T-helper 2 cell treated with Interferon-gamma antibody and Interleukin-4, amounts not matched to agents 100 ng/mL and 5 ng/mL, for 36 hours (primary cell): ENCODE measurements around the gene KRT17. TPM values are rescaled to one million over a fixed set of nuclear protein-coding genes. Genes with fewer than 3 reads are reported as not detected.

Experiments used
- intact Hi-C: fragments of 100-400 bp; cut with micrococcal nuclease; formaldehyde crosslinking; loops from one replicate; pipeline ENCODE4 v1.15.1; 2023
- total RNA-seq: library from RNA; stranded (reverse); gene quantifications from 2 replicates; pipeline ENCODE4 v1.2.3, GENCODE V29; 2022

The KRT17 gene
- total RNA-seq = 0.86 TPM in 1 of 2 replicates, not detected in the other

DNA sequence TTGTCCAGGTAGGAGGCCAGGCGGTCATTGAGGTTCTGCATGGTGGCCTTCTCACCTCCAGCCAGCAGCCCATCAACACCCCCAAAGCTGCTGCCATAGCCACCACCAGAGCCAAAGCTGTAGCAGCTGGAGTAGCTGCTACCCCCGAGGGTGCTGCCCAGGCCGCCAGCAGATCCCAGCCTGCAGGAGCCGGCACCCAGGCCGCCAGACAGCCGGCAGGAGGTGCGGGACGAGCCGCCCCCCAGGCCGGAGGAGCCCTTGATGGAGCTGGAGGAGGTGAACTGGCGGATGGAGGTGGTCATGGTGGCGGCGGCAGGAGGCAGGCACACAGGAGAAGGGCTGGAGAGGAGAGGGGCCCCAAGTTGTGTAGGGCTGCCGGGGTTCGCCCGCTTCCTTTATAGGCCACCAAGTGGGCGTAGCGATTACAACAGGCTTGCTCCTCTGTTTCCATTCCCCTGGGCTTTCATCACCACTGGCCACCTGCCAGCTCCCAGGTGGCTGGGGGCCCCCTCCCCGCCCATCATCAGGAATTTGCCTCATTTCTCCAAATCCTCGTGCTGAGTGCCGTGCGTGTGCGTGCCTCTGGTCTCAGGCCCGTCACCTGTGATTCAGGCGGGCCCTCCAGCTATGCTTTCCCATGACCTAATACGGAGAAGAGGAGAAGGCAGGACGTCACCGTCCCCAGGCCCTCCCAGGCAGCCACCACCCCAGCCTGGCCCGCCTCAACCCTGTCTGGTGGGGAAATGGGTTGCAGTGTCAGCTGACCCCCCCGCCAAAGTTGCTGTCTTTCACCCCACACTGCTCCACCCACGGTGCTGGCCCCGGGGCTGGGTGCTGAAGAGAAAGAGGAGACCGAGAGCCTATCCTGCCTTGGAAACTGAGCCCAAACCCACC, at the start of gene KRT17:
TSS of gene KRT17 (minus strand) at position 368 of the 894 bp plus-strand sequence. CDS start at position 302, 66 bp downstream.
- intact Hi-C loops = no loop called here

DNA sequence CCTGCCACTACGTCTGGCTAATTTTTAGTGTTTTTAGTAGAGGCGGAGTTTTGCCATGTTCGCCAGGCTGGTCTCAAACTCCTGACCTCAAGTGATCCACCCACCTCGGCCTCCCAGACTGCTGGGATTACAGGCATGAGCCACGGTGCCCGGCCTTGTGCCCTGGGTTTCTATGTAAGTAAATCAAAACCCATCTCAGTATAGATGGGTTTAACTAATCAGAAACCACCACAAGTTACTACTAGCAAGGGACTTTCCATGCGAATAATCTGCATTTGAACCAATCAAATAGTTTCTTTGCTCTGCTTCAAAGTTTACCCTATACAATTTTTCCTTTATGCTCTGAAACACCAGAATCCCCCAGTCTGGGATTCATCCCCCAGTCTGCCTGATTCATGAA, 47.8 kb upstream of the KRT17 start:
- intact Hi-C loops = no loop called here

DNA sequence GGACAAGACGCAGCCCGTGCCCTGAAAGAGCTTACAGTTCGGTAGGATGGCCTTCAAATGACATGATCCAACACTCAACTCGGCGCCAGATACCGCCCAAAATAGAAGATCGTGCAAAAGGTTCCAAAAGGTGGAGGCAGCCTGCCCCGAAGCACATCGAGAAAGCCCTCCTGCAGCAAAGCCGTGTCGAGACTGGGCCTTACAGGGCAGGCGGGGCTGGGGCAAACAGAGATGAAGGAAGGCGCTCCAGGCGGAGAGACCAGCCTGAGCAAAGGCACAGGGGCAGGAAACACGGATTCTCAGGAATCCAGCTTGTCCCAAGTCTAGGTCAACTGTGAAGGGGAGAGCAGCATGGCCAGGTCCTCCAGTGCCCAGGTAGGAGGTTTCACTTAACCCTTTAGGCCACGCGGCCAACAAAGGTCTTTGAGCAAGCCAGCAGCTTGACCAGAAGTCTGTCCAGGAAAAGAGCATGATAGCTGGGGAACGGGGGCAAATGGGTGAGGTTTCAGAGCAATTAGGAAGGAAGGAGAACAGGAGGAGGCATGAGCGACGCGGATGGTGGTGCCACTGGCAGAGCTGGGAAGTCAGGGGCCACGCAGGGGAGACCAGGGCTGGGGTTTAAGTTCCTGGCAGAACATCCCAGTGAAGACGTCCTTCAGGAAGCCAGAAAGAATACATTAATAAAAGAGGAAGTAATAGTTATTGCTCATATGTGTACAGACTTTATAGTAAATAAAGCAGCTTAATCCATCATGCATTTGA, 43.1 kb upstream of the KRT17 start:
- intact Hi-C loops = loop anchor here (1.0 kb wide), 2 partner anchors 12 to 19 kb away; no protein-coding TSS in a partner anchor

DNA sequence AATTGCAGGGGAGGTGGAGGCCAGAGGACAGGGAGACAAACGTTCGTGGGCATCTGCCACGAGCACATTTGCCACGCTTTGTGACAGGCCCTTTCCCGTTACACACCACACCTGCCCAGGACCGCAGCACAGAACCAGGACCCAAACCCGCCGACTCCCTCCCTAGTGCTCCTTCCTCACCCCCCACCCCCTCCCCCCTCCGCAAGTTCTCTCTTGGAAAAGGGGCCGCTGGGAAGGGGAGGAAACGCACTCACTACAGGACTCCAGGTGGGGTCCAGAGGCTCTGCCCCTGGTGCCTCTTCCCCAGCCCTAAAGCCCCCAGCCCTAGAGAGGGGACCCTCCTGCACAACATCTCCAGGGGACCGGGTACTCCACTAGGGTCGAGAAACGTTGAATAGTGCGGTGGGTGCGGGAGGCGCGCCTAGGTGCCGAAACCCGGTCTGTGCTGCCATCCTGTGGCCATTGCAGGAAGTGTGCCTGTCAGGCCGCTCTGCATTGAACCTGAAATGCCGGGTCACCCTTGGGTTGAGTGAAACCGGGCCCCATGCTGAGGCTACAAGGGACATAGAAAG, 42.4 kb upstream of the KRT17 start:
- intact Hi-C loops = loop anchor here (1.0 kb wide), 3 partner anchors 13 to 23 kb away; no protein-coding TSS in a partner anchor

DNA sequence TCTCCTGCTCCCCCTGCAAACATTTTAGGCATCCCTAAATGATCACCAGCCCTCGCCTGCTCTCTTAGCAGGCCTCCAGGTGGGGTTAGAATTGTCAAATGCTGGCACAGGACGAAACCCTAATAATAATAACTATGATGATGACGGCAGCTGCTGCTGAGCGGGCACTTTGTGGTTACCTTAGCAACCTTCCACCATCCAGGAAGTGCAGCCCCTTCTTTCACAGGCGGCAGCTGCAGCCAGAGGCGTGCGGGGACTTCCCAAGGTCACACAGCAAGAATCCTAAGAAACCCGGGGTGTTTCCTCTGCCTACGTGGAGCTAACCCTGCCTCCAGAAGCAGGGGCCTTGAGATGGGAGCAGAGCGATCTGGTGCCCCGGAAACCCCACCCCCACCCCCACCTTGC, 41.9 kb upstream of the KRT17 start:
- intact Hi-C loops = loop anchor here (1.0 kb wide), 1 partner anchor 23 kb away; no protein-coding TSS in a partner anchor

DNA sequence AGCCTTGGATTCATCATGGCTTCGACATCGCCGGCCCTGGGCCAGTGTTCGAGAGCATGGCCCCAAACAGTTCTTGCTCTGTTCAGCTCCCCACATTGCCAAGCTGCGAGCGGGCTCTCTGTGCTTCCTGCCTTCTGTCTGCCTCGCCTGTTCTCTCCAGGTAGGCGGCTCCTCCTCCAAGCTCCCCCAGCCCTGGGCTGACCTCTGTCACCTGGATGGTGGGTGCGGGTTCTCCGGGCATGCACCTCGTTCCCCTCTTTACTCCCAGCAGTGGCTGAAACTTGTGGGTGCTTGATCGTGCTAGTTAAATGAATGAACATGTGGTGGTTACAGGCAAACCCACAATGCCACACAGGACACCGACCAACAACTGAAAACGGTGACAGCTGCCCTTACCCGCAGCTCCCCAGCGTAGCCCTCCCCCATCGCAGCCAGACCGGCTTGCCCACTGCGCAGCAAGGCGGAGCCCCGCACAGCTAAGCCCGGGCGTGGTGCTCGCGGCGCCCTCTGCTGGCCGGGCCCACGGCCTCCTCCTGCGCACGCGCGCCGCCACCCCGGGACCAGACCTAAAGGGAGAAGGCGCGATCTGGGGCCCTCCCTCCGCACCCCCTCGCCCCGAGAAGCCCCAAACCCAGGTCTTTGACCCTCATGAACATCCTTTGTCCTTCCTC, 41.3 kb upstream of the KRT17 start:
- intact Hi-C loops = loop anchor here (1.0 kb wide), 1 partner anchor 24 kb away; no protein-coding TSS in a partner anchor

DNA sequence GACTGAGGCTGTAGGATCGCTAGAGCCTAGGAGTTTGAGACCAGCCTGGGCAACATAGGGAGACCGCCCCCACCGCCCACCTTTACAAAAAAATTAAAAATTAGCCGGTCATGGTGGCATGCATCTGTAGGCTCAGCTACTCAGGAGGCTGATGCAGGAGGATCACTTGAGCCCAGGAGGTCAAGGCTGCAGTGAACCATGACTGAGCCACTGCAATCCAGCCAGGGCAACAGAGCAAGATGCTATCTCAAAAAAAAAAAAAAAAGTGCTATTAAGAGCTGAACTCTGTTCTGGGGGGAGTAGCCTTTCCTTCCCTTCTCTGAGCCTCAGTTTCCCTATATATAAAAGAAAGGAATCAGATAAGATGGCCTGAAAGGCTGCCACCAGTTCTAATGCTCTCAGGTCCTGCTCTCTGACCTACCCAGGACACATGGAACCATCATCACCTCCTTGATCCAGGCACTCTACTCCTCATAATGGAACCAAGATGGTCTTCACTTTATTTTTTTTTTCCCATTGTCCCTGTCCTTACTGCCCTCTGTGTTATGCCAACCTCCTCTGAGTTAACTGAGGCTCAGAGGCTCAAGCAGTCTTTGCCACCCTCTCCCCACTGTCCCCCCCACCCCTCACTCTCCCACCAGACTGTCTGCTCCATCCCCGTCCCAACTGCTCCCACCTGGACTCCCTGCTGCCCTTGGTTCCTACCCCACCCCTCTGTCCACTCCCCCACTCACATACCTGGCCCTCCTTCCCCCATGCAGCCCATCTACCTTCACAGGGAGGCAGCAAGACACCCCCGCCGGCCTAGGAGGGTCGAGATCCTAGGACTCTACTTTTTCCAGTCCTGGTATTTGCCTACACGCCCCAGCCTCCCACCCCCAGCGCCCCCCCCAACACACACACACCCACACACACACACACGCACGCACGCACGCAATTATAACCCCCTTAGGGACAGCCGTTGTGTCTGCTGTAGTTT, 40.5 kb upstream of the KRT17 start:
- intact Hi-C loops = loop anchor here (5.0 kb wide), 1 partner anchor 863 kb away; no protein-coding TSS in a partner anchor

DNA sequence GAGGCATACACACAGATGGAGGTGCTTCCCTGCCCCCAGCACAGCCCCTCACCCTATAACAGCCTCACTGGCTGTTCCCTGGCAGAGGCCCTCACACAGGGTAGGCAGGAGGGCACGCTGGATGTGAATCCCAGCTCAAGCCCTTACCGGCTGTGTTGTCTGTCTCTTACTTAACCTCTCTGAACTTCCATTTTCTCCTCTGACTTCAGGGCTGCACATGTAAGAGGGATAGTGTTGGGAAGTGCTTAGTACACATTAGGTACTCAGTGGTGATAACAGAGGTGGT, 39.7 kb upstream of the KRT17 start:
- intact Hi-C loops = loop anchor here (5.0 kb wide), 1 partner anchor 862 kb away; no protein-coding TSS in a partner anchor

DNA sequence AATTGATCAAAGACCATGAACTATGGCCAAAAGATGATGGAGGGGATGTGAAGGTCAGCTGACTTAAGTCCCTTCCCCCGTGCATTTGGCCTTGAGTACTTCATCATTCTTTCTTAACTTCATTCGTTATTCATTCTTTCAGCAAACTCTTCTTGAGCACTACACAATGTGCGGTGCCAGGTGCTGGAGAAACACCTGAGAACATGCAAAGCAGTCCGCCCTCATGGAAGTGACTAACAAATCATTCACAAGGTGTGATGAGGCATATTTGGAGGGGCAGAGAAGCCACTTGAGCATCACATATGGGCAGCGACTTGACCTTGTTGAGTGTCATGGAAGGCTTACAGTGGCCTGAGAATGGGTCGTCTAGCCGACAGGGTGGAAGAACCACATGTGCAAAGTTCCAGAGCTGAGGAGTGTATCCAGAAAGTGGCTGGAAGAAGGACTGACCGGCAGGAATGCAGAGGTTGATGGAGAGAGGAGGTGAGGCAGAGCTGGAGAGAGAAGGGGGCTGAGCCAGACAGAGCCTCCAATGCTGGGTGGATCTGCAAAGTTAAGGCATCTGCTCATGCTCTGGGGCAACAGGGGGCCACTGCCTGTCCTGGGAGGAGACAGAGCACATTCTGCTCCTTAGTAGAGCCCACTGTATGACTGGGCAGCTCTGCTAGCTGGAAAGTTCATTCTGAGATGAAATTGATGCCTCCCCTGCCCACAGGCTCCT, 39.2 kb upstream of the KRT17 start:
- intact Hi-C loops = loop anchor here (2.0 to 5.0 kb wide), 2 partner anchors 807 to 861 kb away; no protein-coding TSS in a partner anchor

DNA sequence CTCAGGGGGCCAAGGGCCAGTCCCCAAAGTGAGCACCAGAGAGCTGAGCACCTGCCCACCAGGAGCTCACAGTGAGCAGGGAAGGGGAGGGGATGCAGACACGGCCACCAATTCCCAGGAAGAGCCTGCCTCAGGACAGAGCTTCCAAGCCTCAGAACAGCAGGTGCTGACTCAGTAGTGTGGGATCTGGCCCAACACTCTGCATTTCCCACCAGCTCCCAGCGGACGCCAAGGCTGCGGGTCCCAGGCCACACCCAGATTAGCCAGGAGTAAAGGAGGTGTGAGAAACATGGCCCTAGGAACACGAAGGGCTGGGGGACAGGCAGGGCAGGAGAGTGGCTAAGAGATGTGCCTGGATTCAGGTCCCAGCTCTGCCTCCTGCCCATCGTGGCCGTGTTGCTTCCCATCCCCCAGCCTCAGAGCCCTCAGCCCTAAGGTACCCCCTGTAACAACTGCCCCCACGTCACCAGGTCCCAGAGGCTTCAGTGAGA, 35.9 kb upstream of the KRT17 start:
- intact Hi-C loops = loop anchor here (5.0 kb wide), 1 partner anchor 858 kb away; no protein-coding TSS in a partner anchor

DNA sequence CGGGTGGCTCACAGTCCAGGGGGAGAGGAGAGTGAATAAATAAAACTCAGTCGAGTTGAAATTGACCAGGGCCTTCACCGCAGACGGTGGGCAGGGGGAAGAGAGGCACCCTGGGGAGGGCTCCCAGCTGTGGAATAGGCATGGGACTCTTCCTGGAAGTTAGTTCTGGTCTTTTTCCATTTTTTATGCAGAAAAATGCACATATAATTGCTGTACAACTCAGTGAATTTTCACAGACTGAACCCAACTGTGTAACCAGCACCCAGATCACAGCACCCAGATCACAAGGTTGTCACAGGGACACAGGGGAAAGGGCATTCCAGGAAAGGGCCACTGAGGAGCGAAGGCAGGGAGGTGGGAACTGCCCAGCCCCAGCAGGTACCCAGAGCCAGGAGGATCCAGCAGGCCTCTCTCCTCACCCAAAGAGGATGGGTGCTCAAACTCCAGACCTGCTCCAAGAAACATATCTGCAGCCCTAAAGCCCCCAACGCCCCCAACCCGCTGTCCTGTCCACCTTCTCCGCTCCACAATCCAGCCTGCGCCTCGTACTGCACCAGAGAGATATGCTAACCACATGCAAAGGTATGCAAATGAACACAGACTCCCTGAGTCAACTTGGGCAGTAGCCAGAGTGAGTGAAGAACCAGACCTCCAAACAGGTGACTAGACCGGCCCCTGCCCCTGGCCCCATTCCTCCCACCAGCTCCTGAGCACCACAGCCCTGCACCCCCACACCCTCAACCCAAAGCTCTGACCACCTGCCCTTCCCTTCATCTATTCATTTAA, 35.2 kb upstream of the KRT17 start:
- intact Hi-C loops = loop anchor here (5.0 kb wide), 1 partner anchor 857 kb away; no protein-coding TSS in a partner anchor

DNA sequence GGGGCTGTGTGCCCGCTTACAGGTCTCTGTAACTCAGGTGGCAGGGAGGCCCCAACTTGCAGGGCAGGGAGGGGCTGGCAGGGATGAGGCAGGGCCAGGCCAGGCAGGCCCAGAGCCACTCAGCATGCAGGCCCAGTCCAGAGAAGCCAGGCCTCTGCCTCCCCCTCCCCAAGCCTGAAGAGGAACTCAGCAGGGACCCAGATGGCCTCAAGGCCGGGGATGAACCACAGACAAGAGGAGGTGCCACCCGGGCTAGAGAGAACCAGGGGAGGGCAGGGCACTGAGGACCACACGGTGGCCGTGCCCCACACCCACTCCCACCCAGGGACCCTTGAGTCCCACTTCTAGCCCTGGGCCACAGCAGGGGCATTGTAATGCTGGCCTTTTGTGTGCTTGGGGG, 34.5 kb upstream of the KRT17 start:
- intact Hi-C loops = no loop called here

DNA sequence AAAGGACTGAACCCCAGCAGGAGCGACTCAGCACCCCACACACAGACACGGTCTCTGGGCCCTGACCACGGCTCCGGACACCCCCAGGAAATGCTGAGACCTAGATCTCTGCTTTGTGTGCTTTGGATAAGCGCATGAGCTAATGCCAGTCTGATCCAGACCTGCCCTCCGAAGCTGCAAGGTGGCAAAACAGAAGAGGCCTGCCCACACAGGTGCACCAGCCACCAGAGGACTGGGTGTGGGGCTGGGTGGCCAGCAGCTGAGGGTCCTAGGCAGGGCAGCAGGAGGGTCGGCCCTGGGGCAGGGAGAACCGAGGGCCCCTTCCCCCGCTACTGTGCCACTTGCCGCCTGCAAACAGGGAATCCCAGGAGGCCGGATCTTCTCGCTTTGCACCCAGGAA, 33.6 kb upstream of the KRT17 start:
- intact Hi-C loops = no loop called here

DNA sequence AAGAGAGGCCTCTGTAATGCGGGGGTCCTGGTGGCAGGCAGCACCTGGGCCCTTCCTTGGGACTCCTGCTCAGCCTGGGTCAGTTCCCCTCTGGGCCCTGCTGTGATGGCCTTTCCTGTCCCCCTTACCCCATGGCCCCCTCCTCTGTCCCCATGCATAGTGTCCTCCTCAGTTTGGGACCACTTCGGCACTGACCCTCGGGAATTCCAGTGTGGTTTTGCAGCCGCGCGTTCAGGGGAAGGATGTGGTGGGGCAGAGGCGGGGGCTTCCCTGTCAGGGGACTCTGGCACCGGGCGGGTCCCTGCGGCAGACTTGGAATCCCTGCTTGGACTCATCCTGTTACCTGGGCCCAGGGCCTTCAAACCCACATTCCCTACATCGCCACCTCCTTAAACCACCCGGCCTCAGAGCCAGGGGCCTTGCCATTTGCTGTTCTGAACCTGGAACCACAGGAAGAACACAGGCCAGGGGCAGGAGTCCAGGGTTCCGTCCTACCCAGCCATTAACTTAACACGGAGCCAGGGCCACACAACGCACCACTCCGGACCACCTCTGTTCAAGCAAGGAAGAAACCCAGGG, 32.9 kb upstream of the KRT17 start:
- intact Hi-C loops = no loop called here

DNA sequence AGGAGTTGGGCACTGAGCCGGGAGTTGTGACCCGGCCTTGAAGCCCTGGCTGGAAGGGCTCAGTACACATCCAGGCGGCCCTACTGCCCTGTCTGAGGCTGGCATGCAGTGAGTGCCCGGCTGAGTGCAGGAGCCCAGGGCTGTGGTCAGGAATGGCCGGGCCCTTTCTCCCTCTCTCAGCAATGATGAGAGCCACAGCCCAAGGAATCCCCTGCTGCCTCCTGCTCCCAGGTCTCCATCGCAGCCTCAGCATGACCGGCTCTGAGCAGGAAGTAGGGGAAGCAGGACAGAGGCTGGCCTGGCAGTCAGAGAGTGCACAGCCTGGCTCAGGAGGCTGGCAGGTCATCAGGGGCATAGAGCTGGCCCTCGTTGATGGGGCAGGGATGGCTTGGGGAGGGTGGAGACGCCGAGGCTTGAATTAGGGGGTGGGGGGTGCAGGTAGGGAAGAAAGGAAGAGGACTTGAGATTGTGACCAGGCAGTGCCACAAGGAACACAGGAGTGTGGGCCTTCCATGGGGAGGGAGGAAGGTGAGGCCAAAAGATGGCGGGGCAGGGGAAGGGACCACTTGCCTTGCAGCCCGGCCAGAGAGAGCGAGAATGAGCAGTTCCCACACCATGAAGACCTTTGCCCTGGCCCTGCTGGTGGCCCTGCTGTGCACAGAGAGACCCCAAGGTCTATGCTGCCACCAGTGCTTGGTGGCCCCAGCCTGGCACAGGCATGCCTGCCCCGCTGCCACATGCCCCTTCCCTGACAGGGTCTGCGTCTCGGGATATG, 32.1 kb upstream of the KRT17 start:
- intact Hi-C loops = no loop called here

DNA sequence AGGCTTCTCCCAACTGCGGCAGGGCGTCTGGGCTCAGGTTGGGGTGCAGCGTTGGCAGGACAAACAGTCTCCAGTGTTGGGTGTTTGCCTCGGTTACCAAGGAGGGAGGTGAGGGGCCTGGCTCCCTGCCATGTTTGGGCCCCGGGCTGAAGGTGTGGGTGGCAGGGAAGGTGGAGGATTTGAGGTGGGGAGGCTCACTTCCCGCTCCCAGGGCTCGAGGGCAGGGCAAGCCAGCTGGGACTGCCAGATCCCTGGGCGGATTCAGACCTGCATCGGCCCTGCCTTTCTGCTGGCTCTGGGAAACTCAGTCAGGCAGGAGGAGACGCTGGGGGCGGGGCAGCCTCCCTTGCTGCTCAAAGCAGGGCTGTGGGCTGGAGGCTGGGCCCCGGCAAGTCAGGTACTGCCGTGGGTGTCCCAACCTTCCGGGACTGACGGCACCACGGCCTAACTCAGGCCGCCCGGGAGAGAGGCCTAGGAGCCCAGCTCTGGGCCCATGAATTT, 31.3 kb upstream of the KRT17 start:
- intact Hi-C loops = no loop called here
